DND-41 (cell line): Measurements from ENCODE around the gene DDX60.

Experiments
- EZH2 ChIP-seq: IDR thresholded peaks from 3 replicates; pipeline ENCODE4 v1.6.1; 2012; ENCODE audit warnings: borderline replicate concordance, low read depth, mild to moderate bottlenecking, moderate library complexity, low read length, inconsistent platforms; ENCODE audit not compliant: severe bottlenecking
- TF ChIP-seq, protein P1 (sequence below): IDR thresholded peaks from 2 replicates; pipeline ENCODE4 v1.5.1; 2012; ENCODE audit warnings: borderline replicate concordance, low read length, moderate library complexity, mild to moderate bottlenecking; ENCODE audit not compliant: poor library complexity, severe bottlenecking; ENCODE audit errors: extremely low read depth

DNA sequence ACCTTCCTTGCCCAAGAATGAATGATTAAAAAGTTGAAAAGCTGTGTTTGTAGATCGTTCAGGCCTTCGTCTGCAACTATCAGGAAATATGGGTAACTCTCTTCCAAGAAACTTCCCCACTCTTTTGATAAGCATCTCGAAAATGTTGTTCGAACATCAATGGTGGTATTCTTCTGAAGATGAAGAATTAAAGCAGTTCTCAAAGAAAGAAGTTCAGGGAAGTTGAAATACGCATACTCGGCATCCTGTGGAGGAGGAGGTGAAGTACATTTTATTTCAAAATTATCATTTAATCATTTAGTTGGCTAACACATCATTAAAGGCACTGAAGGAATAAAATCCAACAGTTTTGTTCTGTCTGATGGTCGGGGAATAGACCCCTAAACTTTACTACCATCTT is 12.1 kb downstream of the DDX60 start:
- TF ChIP-seq, protein P1, sequence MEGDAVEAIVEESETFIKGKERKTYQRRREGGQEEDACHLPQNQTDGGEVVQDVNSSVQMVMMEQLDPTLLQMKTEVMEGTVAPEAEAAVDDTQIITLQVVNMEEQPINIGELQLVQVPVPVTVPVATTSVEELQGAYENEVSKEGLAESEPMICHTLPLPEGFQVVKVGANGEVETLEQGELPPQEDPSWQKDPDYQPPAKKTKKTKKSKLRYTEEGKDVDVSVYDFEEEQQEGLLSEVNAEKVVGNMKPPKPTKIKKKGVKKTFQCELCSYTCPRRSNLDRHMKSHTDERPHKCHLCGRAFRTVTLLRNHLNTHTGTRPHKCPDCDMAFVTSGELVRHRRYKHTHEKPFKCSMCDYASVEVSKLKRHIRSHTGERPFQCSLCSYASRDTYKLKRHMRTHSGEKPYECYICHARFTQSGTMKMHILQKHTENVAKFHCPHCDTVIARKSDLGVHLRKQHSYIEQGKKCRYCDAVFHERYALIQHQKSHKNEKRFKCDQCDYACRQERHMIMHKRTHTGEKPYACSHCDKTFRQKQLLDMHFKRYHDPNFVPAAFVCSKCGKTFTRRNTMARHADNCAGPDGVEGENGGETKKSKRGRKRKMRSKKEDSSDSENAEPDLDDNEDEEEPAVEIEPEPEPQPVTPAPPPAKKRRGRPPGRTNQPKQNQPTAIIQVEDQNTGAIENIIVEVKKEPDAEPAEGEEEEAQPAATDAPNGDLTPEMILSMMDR = no peak
- TF ChIP-seq EZH2 = no peak
